Thyroid gland (tissue), 4 donors: ENCODE data around the gene ZNF804A.

Experiments
- POLR2A ChIP-seq, 2 donors: fragments of 450-650 bp; IDR thresholded peaks; one replicate each; pipeline ENCODE4 v1.6.1; 2017; ENCODE audit warnings: antibody characterized with exemption in 2 of 2, mild to moderate bottlenecking in 2 of 2, moderate library complexity in 1 of 2
- TF ChIP-seq, protein P1 (sequence below), 6 experiments: fragments of 200-600 bp in 3 of 6; fragments of 450-650 bp in 3 of 6; sonication (generic) in 3 of 6; IDR thresholded peaks; one replicate each; pipeline ENCODE4 v1.5.1; 2016 to 2019; ENCODE audit warnings: antibody characterized with exemption in 6 of 6, mild to moderate bottlenecking in 2 of 6, inconsistent platforms in 1 of 6, moderate library complexity in 1 of 6

DNA sequence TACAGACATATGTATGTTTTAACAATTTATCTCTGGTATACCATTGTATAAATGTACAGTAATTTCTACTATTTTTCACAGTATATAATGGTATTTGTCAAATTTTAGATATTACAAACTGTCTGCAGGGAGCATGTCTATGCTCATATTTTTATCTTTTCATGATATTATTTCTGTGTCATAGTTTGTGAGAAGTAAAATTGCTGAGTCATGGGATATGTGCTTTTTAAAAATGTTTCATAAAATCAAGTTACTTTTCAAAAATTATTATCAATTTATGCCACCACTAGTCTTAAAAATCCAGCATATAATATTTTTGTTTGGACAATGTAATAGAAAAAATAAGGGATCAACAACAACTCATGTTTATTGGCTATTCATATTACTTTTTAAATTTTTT, 9.1 kb upstream of the ZNF804A start:
- TF ChIP-seq, protein P1, sequence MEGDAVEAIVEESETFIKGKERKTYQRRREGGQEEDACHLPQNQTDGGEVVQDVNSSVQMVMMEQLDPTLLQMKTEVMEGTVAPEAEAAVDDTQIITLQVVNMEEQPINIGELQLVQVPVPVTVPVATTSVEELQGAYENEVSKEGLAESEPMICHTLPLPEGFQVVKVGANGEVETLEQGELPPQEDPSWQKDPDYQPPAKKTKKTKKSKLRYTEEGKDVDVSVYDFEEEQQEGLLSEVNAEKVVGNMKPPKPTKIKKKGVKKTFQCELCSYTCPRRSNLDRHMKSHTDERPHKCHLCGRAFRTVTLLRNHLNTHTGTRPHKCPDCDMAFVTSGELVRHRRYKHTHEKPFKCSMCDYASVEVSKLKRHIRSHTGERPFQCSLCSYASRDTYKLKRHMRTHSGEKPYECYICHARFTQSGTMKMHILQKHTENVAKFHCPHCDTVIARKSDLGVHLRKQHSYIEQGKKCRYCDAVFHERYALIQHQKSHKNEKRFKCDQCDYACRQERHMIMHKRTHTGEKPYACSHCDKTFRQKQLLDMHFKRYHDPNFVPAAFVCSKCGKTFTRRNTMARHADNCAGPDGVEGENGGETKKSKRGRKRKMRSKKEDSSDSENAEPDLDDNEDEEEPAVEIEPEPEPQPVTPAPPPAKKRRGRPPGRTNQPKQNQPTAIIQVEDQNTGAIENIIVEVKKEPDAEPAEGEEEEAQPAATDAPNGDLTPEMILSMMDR (IDR thresholded peaks at IDR 0.05), result no peak
- no peak for TF ChIP-seq POLR2A (IDR thresholded peaks at IDR 0.05)
